ENCODE measurements around the gene BLOC1S4.

BLOC1S4 gene

GRCh38 chr4:6740347-6740746, 24.4 kb downstream of the BLOC1S4 start:
- no peak for TF ChIP-seq CTCF (IDR thresholded peaks at IDR 0.05; ENCODE audit: low read depth, low read length)
- no peak for DNase-seq (ENCODE audit: low read depth in 2 of 2)
- no peak overlapping the region for H3K4me3 ChIP-seq (replicated peaks in 1 of 2; ENCODE audit: low read depth in 2 of 2, low read length in 2 of 2)

- H3K4me3 ChIP-seq (replicated peaks in 1 of 2; ENCODE audit: low read depth in 2 of 2, low read length in 2 of 2) = no peak overlapping the region
- no peak for DNase-seq (ENCODE audit: low read depth in 2 of 2)
- TF ChIP-seq CTCF (IDR thresholded peaks at IDR 0.05; ENCODE audit: low read depth, low read length) = no peak
Measured at GRCh38 chr4:6742507-6742906, 26.5 kb downstream of the BLOC1S4 start.

- no peak for DNase-seq (ENCODE audit: low read depth in 2 of 2)
- no peak for TF ChIP-seq CTCF (IDR thresholded peaks at IDR 0.05; ENCODE audit: low read depth, low read length)
Measured at GRCh38 chr4:6742989-6743388, 27.0 kb downstream of the BLOC1S4 start.

GRCh38 chr4:6746721-6747293, 30.8 kb downstream of the BLOC1S4 start:
- H3K4me3 ChIP-seq (replicated peaks in 1 of 2; ENCODE audit: low read depth in 2 of 2, low read length in 2 of 2) = no peak overlapping the region
- peak in 1 of 2 donors; percentile 28 for DNase-seq (ENCODE audit: low read depth in 2 of 2)
- TF ChIP-seq CTCF (IDR thresholded peaks at IDR 0.05; ENCODE audit: low read depth, low read length) = no peak

More at GRCh38 chr4:6742989-6743388, 27.0 kb downstream of the BLOC1S4 start:
- H3K4me3 ChIP-seq (replicated peaks in 1 of 2; ENCODE audit: low read depth in 2 of 2, low read length in 2 of 2) = no peak overlapping the region

- peak in 1 of 2 donors; percentile 34 for DNase-seq (ENCODE audit: low read depth in 2 of 2)
- no peak overlapping the region for H3K4me3 ChIP-seq (replicated peaks in 1 of 2; ENCODE audit: low read depth in 2 of 2, low read length in 2 of 2)
- no peak for TF ChIP-seq CTCF (IDR thresholded peaks at IDR 0.05; ENCODE audit: low read depth, low read length)
Measured at GRCh38 chr4:6747294-6748051, 31.5 kb downstream of the BLOC1S4 start.

- TF ChIP-seq CTCF (IDR thresholded peaks at IDR 0.05; ENCODE audit: low read depth, low read length) = no peak
- H3K4me3 ChIP-seq (replicated peaks in 1 of 2; ENCODE audit: low read depth in 2 of 2, low read length in 2 of 2) = no peak overlapping the region
- DNase-seq (ENCODE audit: low read depth in 2 of 2) = no peak
Measured at GRCh38 chr4:6748286-6748685, 32.3 kb downstream of the BLOC1S4 start.

Data from cardiac fibroblast (primary cell).